GM18873 (cell line): ENCODE measurements around the gene WDR82.

ENCODE experiments used
- ATAC-seq: cut with Tn5 transposase; IDR thresholded peaks from one replicate; pipeline ENCODE4 v1.9.1; 2021; ENCODE audit warnings: mild to moderate bottlenecking, moderate library complexity, moderate number of reproducible peaks; ENCODE audit not compliant: unreplicated experiment, low FRiP score

WDR82 gene

GRCh38 chr3:52262447-52262846, 16.0 kb downstream of the WDR82 start:
- no peak for ATAC-seq

- ATAC-seq = no peak
These were observed 19.0 kb downstream of the WDR82 start for GRCh38 chr3:52259448-52259847.

GRCh38 chr3:52259035-52259434, 19.4 kb downstream of the WDR82 start:
- ATAC-seq = no peak

GRCh38 chr3:52257911-52258310, 20.5 kb downstream of the WDR82 start:
- no peak for ATAC-seq

- ATAC-seq = no peak
These were observed 21.8 kb downstream of the WDR82 start for GRCh38 chr3:52256622-52257021.

- no peak for ATAC-seq
These were observed 22.3 kb downstream of the WDR82 start for GRCh38 chr3:52256159-52256558.

GRCh38 chr3:52254608-52255007, 23.8 kb downstream of the WDR82 start:
- no peak for ATAC-seq

GRCh38 chr3:52253314-52254304, 24.8 kb downstream of the WDR82 start:
- ATAC-seq = peak; percentile 82

- ATAC-seq = no peak
These were observed 28.3 kb downstream of the WDR82 start for GRCh38 chr3:52250122-52250521.

- ATAC-seq = no peak
These were observed 28.8 kb downstream of the WDR82 start for GRCh38 chr3:52249683-52250082.

GRCh38 chr3:52248816-52249547, 29.5 kb downstream of the WDR82 start:
- no peak for ATAC-seq

GRCh38 chr3:52248165-52248541, 30.3 kb downstream of the WDR82 start:
- ATAC-seq = no peak

GRCh38 chr3:52247409-52248164, 30.9 kb downstream of the WDR82 start:
- no peak for ATAC-seq

GRCh38 chr3:52246728-52247408, 31.6 kb downstream of the WDR82 start:
- ATAC-seq = no peak

GRCh38 chr3:52246264-52246620, 32.2 kb downstream of the WDR82 start:
- ATAC-seq = no peak

GRCh38 chr3:52245322-52246263, 32.9 kb downstream of the WDR82 start, which contains the start of gene PPM1M:
Gene PPM1M, plus strand, starts transcription at chr3:52245759. Its CDS starts 66 bp downstream, at chr3:52245825.
- ATAC-seq = no peak

- ATAC-seq = no peak
These were observed 34.4 kb downstream of the WDR82 start for GRCh38 chr3:52243791-52244628.

GRCh38 chr3:52242039-52242438, 36.4 kb downstream of the WDR82 start:
- ATAC-seq = no peak
